Effector memory CD4-positive, alpha-beta T cell (primary cell): Measurements from ENCODE around the gene SMIM41.

Source experiments
- DNase-seq, 3 donors: peaks; one replicate each; pipeline ENCODE4 v3.0.0-alpha.2; 2020
- H3K27ac ChIP-seq: 2 replicates; pipeline ENCODE4 v1.7.0; 2013; ENCODE audit warnings: mild to moderate bottlenecking, low read length, moderate library complexity; ENCODE audit not compliant: insufficient read depth, poor library complexity, severe bottlenecking
- H3K27me3 ChIP-seq: replicated peaks from 2 replicates; pipeline ENCODE4 v1.7.0; 2013; ENCODE audit warnings: mild to moderate bottlenecking, low read length; ENCODE audit not compliant: insufficient read depth, control insufficient read depth, poor library complexity, severe bottlenecking
- H3K36me3 ChIP-seq: 2 replicates; pipeline ENCODE4 v1.7.0; 2013; ENCODE audit warnings: mild to moderate bottlenecking, low read length, moderate library complexity; ENCODE audit not compliant: control insufficient read depth, insufficient read depth
- H3K4me1 ChIP-seq: 2 replicates; pipeline ENCODE4 v1.7.0; 2013; ENCODE audit warnings: low read length, mild to moderate bottlenecking; ENCODE audit not compliant: control insufficient read depth, insufficient read depth, poor library complexity, severe bottlenecking
- H3K4me3 ChIP-seq: 2 replicates; pipeline ENCODE4 v1.7.0; 2013; ENCODE audit warnings: low read length, low read depth, mild to moderate bottlenecking; ENCODE audit not compliant: insufficient read depth, poor library complexity, severe bottlenecking
- H3K9me3 ChIP-seq: 2 replicates; pipeline ENCODE4 v1.7.0; 2013; ENCODE audit warnings: mild to moderate bottlenecking, low read length, moderate library complexity; ENCODE audit not compliant: control insufficient read depth

SMIM41 gene

DNA sequence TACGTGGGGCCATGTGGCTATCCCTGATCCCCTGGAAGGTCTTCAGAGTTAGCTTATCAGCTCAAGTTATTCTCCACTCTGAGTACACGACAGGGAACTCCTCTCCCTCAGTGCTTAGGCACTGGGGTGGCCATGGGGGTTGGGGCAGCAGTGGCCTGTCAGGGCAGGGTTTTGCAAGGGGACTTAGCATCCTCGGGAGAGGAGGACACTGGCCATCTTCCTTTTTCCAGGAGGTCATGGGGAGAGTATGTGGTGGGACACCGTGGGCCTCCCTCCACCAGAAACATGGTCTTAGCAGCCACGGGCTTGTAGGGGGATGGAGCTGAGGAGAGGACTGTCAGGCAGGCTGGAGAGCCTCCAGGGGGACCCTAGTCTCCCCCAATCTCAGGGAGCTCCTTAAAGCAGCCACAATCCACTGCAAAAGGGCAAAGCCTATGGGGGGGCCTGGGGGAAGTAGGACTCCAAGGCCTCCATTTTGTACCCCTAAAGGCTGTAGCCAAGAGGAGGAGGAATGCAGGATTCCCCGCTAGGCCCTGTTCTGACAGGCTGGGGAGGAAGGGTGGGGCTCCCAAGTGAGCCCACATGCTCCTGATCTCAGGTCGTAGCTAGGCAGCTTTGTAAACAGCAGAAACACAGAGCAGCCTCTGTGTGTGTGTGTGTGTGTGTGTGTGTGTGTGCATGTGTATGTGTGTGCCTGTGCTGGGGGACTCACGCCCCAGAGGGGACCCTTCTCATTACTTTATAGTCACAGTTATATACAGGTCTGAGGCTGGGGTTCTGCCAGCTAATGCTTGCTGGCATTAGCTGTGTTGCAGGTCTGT, 75.8 kb downstream of the SMIM41 start:
- peak overlapping the region; percentile 55 for H3K27ac ChIP-seq
- H3K4me1 ChIP-seq, result peaks cover 40% of the 10 kb centered on the region
- H3K36me3 ChIP-seq, result no peaks in the 10 kb centered on the region
- H3K4me3 ChIP-seq, result peak overlapping the region; percentile 10
- no peaks in the 10 kb centered on the region for H3K27me3 ChIP-seq
- DNase-seq, result peak in 2 of 3 donors; percentile 36 to 37
- no peaks in the 10 kb centered on the region for H3K9me3 ChIP-seq

DNA sequence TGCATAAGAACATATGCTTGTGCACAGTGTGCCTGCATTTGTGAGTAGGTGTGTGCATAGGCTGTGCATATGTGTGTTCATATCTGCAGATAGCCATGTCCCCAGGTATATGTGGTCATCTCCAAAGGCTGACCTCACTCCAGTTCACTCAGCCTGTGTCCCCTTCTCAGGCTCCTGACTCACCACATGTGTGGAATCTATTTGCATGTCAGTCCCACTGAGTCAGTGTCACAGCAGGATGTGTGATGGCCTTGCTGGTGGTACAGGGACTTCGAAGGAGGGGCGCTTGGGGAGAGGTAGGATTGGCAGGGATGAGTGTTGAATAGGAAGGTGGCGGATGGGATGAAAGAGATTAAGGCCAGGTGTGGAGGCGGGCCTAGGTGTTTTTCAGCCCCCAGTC, 76.8 kb downstream of the SMIM41 start:
- no peaks in the 10 kb centered on the region for H3K27me3 ChIP-seq
- no peaks in the 10 kb centered on the region for H3K9me3 ChIP-seq
- H3K27ac ChIP-seq, result no peak overlapping the region
- DNase-seq, result no peak
- H3K4me3 ChIP-seq, result no peak overlapping the region
- peaks cover 43% of the 10 kb centered on the region for H3K4me1 ChIP-seq
- no peaks in the 10 kb centered on the region for H3K36me3 ChIP-seq

DNA sequence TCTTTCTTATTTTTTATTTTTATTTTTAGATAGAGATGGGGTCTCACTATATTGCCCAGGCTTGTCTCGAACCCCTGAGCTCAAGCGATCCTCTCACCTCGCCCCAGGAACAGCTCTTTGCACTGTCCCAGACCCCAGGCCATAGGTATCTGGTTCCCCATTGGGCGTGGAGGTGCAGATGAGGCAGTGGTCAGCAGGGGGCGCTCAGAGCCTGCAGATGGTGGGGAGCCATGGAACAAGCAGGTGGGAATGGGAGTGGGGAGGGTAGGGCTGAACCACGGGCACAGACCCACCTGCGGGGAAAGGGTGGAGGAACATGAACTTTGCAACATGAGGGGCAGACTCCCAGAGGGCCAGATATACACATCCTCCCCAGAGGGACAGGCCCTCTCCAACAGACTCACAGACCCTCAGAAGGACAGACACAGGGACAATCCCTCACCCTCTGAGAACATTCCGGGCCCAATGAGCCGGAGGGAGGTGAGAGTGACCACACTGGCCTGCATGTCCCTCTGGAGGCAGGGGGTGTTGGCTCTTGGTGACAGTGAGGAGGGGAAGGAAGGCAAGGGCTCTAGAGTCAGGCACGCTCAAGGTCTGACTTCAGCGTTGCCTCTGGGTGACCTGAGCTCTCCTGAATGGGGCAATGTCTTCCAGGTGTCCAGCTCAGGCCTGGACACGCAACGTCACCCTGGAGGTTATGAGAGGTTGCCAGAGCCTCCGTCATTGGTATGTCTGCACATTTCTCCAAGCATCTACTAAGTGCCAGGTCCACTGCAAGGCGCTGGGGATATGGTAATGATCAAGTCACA, 77.5 kb downstream of the SMIM41 start:
- Histone ChIP-seq H3K4me3 (no peak overlapping the region), H3K36me3 (no peaks in the 10 kb centered on the region), H3K4me1 (peaks cover 47% of the 10 kb centered on the region), H3K27me3 (no peaks in the 10 kb centered on the region), H3K27ac (no peak overlapping the region), H3K9me3 (no peaks in the 10 kb centered on the region)
- DNase-seq, result peak; percentile 43 to 67 (median 48)

DNA sequence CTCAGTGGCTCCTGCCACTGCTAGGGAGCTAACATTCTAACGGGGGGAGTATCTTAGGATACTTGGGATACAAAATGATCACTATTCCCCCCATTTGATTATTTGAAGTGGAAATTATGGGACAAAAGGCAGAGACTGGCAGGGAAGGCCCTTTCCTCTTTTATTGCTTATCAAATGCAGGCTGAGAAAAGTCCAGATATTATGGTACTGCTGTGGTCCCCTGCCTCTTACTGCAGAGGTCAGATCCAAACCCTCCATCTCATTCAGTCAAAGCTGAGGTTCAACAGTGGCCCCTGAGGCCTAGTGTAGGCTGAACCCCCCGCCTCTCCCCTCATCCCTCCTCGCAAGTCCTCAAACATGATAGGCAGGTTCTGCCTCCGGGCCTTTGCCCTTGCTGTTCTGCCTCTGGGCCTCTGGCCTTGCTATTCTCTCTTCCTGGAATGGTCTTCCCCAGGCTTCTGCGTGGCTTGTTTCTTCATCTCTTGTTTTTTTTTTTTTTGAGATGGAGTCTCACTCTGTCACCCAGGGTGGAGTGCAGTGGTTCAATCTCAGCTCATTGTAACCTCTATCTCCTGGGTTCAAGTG, 78.2 kb downstream of the SMIM41 start:
- Histone ChIP-seq H3K4me1 (peaks cover 45% of the 10 kb centered on the region), H3K27ac (no peak overlapping the region), H3K4me3 (no peak overlapping the region), H3K27me3 (no peaks in the 10 kb centered on the region), H3K9me3 (no peaks in the 10 kb centered on the region), H3K36me3 (no peaks in the 10 kb centered on the region)
- DNase-seq, result no peak
